Stimulated activated CD4-positive, alpha-beta T cell treated with anti-CD3 and anti-CD28 coated beads, Interleukin-1b, Interleukin-23, amount 100 ng/mL, for 4 hours (primary cell): ENCODE data around the gene MYO10.

ENCODE experiments used
- DNase-seq, 2 donors: peaks; one replicate each; pipeline ENCODE4 v3.0.0-alpha.2; 2020; ENCODE audit warnings: low read depth in 2 of 2

Gene MYO10

DNA sequence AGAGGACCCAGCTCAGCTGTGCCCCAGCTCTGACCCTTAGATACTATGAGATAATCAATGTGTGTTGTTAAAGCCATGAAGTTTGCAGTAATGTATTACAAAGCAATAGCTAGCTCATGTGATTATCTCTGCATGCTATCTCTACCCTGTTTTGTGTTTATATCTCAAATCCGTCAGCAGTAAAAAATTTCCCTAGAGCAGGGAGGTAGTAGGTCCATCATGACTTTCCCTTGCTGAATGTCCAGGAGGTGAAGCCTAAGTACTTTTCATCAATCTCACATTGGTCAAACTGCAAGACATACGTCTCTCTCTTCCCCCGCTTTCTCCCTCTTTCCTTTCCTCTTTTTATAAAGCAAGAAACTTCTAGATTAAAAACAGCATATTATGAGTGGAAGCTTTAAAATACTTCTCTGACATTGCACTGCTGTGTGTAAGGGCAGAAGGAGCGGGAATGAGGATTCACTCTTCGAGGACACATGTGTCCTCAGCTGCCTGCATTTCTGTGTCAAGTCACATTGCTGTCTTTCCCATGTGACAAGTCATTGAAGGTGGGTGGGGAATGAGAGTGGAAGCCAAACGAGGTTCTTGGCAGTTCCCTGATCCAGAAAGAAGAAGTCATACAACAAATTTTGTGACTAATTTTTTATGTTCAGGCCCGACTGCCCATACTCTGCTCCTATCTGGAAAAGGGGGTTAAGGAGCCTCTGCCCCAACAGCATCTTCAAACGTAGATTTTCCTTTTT, 226.2 kb downstream of the MYO10 start:
- no peak for DNase-seq

- DNase-seq = no peak
Observed at GRCh38 chr5:16707869-16708192, 228.3 kb downstream of the MYO10 start.

GRCh38 chr5:16707168-16707868, 228.8 kb downstream of the MYO10 start:
- DNase-seq = no peak

DNA sequence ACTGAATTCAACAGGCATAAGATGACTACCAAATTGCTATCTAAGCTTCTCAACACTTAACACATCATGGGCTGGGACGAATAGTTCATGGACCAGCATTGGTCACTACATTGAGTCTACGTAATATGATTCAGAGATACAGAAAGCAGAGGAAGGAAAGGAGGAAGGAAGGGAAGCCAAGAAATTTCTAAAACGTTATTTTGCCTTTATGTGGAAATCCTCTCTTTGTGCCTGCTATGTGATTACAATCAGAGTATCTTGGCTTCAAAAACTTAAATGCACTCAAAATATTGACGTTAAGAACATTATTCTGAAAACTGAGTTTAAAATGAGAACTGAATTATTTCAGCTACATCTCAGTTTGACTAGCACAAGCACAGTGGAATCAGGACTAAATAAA, 231.1 kb downstream of the MYO10 start:
- DNase-seq = no peak

GRCh38 chr5:16702964-16703363, 233.1 kb downstream of the MYO10 start:
- DNase-seq = no peak

DNA sequence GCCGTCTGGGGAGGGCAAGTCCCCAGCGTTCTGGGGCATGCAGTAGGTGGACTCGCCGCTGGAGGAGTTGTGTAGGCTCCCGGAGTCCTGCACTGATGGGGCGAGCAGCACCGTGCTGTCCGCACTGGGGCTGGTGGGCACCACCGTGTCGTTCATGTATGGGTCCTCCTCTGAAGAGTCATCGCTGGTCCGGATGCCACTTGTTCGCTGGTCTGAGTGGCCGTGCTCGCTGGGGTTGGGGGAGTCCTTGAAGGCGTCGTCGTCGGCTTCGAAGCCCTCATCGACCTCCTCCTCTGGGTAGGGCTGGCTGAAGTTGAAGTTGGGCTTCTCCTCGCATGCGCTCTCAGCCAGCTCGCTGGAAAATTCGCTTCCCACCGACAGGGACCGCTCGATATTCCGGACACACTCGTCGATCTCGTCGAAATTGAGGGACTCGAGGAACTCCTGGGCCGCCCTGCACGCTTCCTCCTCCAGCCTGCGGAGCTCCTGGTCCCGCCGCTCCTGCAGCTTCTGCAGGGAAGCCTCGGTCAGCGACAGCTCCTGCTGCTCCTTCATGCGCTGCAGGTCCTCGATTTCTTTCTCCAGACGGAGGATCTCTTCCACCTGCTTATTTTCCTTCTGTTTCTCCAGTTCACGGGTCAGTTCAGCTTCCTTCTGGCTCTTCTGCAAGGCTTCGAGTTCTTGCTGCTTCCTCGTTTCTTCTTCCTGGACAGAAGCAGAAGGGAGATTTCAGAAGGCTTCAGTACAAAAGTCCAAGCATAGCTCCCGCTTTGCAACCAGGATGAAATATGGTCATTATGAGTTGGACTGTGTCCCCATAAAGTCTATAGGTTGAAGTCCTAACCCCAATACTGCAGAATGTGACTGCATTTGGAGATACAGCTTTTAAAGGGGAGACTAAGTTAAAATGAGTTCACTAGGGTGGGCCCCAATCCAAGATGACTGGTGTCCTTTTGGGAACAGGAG, 234.7 kb downstream of the MYO10 start:
- DNase-seq = no peak

DNA sequence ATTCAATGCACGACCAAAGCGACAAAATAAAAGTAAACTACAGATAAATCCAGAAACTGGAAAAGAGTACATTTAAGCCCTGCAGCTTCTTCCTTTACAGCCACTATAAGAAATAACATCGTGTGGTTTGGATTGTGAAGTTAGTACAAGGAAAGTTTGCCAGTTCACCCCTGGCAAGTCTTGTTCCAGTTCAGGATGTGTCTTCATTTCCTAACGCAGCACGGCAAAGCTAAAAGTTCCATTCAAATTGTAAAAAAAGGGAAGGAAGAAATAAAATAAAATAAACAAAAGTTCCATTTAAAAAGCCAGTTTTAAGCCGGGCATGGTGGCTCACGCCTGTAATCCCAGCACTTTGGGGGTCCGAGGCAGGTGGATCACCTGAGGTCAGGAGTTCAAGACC, 236.0 kb downstream of the MYO10 start:
- DNase-seq = no peak

GRCh38 chr5:16695779-16696178, 240.3 kb downstream of the MYO10 start:
- no peak for DNase-seq

GRCh38 chr5:16693879-16694278, 242.2 kb downstream of the MYO10 start:
- DNase-seq = no peak

DNA sequence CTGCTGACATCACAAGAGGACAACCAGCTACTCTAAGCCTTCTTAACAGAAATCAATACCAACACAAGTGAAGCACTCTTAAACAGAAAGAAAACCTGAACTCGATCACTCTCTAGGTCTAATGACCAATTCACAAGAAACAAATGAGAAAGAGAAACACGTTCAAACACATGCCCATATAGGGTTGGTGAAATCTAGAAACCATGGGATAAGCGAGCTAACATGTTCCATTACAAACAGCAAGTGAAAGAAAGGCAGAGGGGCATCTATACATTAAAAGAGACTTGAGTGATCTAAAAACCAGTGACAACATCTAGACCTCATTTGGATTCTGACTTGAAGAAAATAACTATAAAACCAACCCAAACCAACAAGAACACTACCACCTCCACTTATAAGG, 244.4 kb downstream of the MYO10 start:
- no peak for DNase-seq

DNA sequence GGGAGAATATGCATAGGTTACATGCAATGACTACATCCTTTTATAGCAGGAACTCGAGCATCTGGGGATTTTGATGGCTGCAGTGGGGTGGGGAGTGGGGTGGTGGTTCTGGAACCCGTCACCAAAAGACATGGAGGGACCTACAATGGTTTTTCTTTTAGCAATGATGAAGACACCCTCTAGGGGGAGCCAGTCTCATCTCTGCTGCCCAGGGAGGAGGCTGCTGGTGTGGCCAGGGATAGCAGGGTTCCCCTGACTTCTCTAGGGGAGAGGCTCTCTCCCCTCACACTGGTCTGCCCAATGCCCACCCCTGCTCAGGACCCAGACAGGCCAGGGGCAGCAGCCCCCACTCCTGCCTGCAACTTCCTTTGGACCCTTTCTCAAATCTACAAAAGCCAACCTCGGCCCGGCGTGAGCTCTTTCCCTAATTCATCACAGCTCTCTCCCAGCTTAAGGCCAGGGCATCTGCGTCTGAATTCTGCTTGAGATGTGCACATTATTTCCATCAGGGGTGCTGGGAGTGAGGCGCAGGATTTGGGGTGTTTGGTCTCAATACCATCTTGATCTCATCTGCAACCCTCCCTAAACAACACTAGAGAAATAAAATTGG, 245.7 kb downstream of the MYO10 start:
- DNase-seq = no peak

DNA sequence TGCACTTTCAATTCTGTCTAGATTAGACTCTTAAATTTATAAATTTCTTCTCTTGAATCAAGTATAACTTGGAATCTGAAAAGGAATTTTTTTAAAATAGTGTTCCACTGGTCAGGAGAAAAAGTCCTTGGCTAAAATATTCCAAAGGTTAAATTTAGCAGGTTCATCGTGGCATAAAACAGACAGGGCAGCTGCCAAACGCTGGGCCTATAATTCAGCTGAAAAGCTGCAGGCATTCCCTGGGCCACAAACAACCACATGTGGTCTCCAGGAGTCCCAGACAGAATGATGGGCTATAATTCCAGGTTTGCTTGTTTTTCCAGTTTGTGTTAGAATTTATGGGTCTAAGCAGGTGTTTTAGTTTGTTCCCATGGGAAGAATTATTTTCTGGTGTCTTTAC, 248.2 kb downstream of the MYO10 start:
- no peak for DNase-seq

DNA sequence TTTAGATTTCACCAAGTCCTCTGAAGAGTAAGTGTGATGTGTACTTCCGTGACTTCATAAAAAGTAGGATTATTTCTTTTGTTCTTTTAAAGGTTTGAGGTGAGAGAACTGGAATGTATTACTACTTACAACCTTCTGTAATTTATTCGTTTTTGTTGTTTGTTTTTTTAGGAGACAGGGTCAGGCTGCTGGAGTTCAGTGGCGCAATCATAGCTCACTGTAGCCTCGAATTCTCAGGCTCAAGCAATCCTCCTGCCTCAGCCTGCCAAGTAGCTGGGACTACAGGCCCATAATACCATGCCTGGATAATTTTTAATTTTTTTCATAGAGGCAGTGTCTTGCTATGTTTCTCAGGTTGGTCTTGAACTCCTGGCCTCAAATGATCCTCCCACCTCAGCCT, 251.0 kb downstream of the MYO10 start:
- no peak for DNase-seq

GRCh38 chr5:16681876-16682275, 254.2 kb downstream of the MYO10 start:
- no peak for DNase-seq

DNA sequence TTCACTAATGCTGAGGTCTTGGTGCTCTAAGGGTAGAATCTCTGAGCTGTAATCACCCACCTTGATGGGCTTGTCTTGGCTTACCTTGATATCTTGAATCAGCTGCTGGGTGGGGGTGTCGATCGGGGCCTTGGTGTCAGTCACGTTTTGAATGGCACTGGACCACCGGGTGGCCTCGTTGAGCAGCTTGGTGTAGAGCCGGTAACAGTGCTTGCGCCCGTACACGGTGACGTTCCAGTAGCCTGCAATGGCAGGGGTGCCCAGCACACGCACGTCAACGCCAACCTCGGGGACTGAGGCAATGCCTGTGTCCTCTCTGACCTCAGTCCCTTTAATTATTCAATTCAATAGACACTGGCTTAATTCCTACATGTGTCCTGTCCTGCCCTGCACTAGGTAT, 256.2 kb downstream of the MYO10 start:
- DNase-seq = no peak

DNA sequence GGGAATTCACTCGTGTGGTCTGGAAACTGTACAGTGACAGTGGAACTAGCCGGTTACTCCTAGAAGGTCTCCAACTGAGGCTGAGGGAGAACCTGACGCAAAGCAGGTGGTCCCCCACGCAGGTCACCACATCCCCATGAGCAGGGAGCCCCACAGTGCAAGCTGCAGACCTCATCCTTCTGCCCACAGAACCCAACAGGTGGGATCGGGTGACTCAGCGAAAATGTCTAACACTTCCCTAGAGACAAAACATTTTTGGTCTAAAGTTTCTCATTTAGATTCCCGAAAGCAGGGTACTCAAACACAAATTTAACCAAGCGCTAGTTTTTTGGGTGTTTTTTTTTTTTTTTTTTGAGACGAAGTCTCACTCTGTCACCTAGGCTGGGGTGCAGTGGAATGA, 256.9 kb downstream of the MYO10 start:
- DNase-seq = no peak

DNA sequence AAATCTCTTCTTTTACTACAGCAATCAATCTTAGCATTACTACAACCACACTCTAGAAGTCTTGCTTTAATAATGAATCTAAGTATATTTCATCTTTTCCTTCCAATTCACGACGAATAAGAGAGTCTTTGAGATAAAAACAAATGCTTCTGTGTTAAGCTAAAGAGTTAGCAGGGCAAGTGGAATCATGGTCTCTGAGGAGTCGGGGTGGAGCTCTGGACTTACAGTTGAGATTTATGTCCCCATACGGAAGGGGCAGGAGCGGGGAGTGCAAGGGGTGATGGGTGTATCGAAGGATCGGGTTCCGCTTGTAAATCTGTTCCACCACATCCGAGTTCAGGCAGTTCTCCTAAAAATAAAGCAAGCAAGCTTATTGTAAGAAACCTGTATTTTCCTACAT, 260.3 kb downstream of the MYO10 start:
- no peak for DNase-seq

DNA sequence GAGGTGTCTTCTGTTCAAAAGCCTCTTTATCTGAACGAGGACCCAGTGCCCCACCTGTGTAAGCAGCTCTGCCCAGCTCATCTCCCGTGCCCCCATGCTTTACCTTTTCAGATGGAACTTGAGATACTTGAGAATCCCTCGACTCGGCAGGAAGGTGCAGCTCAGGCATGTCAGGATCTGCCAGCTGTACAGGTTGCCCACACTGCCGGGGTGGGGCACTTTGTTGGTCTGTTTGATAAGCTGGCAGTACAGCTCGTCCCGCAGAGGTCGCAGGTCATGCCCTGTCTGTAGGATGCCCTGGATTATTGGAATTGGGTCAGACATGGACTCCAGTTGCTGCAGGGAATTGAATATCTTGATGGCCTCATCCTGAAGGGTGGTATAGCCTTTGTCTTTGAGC, 261.3 kb downstream of the MYO10 start:
- no peak for DNase-seq

DNA sequence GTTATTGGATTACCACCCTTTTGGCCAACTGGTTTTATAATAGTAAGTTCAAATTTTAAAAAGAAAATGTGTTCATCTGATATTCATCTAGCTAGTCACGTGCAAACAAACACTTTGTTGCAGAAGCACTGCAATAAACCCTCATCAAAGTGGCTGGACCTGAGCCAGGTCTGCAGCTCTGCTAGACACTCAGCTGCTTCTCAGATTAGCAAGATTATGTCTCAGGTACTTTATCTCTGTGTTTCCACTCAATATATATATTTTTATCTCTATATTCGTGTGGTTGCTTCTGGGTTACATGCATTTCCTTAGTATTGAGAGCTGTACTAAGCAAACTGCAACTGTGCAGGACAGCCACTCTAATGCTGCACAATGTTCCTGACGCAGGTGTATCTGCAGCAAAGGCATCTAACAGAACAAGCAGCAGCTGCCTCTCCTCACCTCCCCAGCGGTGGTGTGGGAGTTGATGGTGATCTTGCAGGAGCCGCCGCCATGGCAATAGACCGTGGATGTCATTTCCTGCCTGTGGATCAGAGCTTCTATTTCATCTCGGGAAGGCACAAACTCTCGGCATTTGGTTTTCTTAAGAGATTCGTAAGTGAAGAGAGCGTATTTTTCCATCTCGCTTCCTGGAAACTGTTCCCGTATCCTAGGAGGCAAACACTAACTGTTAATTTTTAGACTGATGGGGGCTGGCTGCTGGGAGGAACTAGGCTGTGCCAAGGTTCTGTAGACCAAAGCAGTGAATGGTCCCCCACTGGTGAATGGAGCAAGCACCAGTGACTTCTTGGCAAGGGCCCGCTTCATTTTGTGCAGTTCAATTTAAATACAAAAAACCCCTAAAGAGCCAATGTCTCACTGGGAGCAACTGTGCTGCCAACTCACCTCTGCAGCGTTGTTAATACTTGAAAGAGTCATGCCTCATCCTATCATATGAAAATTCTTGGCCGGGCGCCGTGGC, 262.6 kb downstream of the MYO10 start:
- DNase-seq = no peak

DNA sequence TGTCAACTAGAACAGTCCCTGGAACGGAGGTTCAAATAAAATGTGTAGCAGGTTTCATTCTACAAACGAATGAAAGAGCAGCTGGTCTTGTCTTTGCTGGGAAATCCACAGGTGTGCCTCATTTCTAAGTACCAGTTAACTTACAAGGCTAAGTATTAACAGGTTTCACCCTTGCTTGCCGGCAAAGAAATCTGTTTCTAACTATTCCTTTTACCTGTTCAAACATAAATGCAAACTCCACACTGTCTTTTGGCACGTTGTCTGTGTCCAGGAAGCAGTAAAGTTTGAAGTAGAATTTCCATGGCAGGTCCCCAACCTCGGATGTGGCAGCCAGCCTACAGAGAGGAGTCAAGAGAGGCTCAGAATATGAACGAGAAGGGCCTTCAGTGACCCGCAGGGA, 264.9 kb downstream of the MYO10 start:
- DNase-seq = no peak

DNA sequence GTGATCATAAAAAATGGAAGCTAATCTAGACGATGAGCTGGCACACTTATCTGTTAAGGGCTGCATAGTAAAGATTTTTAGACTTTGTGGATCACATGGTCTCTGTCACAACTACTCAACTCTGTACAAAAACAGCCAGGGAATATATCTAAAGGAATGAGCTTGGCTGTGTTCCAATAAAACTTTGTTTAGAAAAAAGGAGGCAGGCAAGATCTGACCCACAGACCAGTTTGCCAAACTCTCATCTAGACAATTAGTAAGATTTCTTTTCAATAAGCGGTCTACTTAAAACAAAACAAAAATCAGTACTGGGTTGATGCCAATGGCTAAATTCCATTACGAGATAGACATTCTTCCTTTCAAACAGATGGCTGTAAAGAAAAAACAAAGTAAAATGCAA, 266.3 kb downstream of the MYO10 start:
- DNase-seq = no peak
